Gastrocnemius medialis (tissue), 4 donors: Measurements from ENCODE around the gene APEX1. TPM values are rescaled to one million over a fixed set of nuclear protein-coding genes. Genes with fewer than 3 reads are reported as not detected.

ENCODE experiments used
- ATAC-seq, 2 donors: fragments of 150-250 bp; one replicate each; pipeline ENCODE4 v1.9.1; 2016
- DNase-seq, 2 donors: peaks; one replicate each; pipeline ENCODE4 v3.0.0-alpha.2; 2019
- H3K27ac ChIP-seq, 4 donors: fragments of 200-600 bp; sonication (generic); 1 replicate in 1 of 4; 2 replicates in 3 of 4; pipeline ENCODE4 v1.5.1; 2016 to 2018; ENCODE audit warnings: mild to moderate bottlenecking in 2 of 4, moderate library complexity in 1 of 4
- H3K27me3 ChIP-seq, 3 donors: fragments of 200-600 bp; sonication (generic) in 2 of 3; 1 replicate in 1 of 3; 2 replicates in 2 of 3; pipeline versions ENCODE4 v1.5.1 to v1.6.0; 2016 to 2019; ENCODE audit warnings: mild to moderate bottlenecking in 1 of 3, moderate library complexity in 1 of 3
- H3K36me3 ChIP-seq, 2 donors: fragments of 200-600 bp; sonication (generic) in 1 of 2; one replicate each; pipeline ENCODE4 v1.5.1; 2017 to 2018
- H3K4me1 ChIP-seq, 2 donors: fragments of 200-600 bp; sonication (generic) in 1 of 2; one replicate each; pipeline ENCODE4 v1.5.1; 2016 to 2017; ENCODE audit warnings: mild to moderate bottlenecking in 2 of 2
- H3K4me3 ChIP-seq, 4 donors: fragments of 200-600 bp; sonication (generic) in 3 of 4; 1 replicate in 1 of 4; 2 replicates in 3 of 4; pipeline ENCODE4 v1.5.1; 2016 to 2019; ENCODE audit warnings: mild to moderate bottlenecking in 2 of 4
- H3K9me3 ChIP-seq, 3 donors: fragments of 200-600 bp; sonication (generic) in 2 of 3; 1 replicate in 1 of 3; 2 replicates in 2 of 3; pipeline ENCODE4 v1.5.1; 2016 to 2019
- CTCF ChIP-seq, 5 experiments: fragments of 450-650 bp in 3 of 5; fragments of 200-600 bp in 2 of 5; sonication (generic) in 2 of 5; IDR thresholded peaks in 4 of 5; conservative IDR thresholded peaks in 1 of 5; 1 replicate in 4 of 5; 2 replicates in 1 of 5; pipeline ENCODE4 v1.5.1; 2016 to 2019; ENCODE audit warnings: antibody characterized with exemption in 5 of 5, mild to moderate bottlenecking in 3 of 5, moderate library complexity in 3 of 5
- POLR2A ChIP-seq, 2 donors: fragments of 450-650 bp; IDR thresholded peaks; one replicate each; pipeline ENCODE4 v1.6.1; 2017; ENCODE audit warnings: antibody characterized with exemption in 2 of 2, mild to moderate bottlenecking in 2 of 2, moderate library complexity in 2 of 2
- in situ Hi-C, 4 donors: fragments of 200-750 bp; cut with MboI; loops; one replicate each; pipeline versions ENCODE4 v1.15.0 to v1.8.0; 2017; ENCODE audit warnings: low sequenced_read_pairs in 4 of 4
- intact Hi-C: fragments of 100-400 bp; cut with DNase I; formaldehyde crosslinking; loops from one replicate; pipeline ENCODE4 v1.15.1; 2023; ENCODE audit warnings: low total_unique reads
- total RNA-seq, 4 donors: library from RNA; depleted of rRNA; stranded (reverse); fragments of >200 nt; gene quantifications; one replicate each; pipeline versions ENCODE4 v1.1.0 to v1.2.3, GENCODE V29; 2016

Gene APEX1
- total RNA-seq, 4 donors from 2014 or later: 65.6 to 132 (median 94.2) TPM

- in situ Hi-C loops: loop anchor here (5.0 to 25.0 kb wide), 5 partner anchors 51 to 199 kb away; partner anchors contain the start of genes PIP4P1 (in 1 of the 4) and PNP (in 1 of the 4)
- no peaks in the 10 kb centered on the region for H3K27me3 ChIP-seq
- H3K4me1 ChIP-seq: peaks cover 25 to 28% of the 10 kb centered on the region in 2 donors
- ATAC-seq (peak; percentile 56 to 59), DNase-seq (no peak)
- H3K9me3 ChIP-seq: no peaks in the 10 kb centered on the region
- TF ChIP-seq CTCF (IDR thresholded peaks at IDR 0.05 in 4 of 5, conservative IDR thresholded peaks at IDR 0.05 in 1 of 5) (no peak), POLR2A (IDR thresholded peaks at IDR 0.05) (no peak)
- intact Hi-C loops: loop anchor here (1.0 to 2.0 kb wide), 6 partner anchors 21 to 269 kb away; partner anchors contain the start of genes APEX1 and PARP2
- peak overlapping the region; percentile 94 to 97 (median 96) for H3K27ac ChIP-seq
- no peaks in the 10 kb centered on the region for H3K36me3 ChIP-seq
- H3K4me3 ChIP-seq: peak overlapping the region; percentile 79 to 91 (median 85)
These were observed 41.3 kb upstream of the APEX1 start for GRCh38 chr14:20413744-20414082.

- in situ Hi-C loops (loop anchor here in 3 of 4 donors (10.0 to 25.0 kb wide), 2 partner anchors 49 to 197 kb away; partner anchors contain the start of genes PIP4P1 (in 1 of the 3) and PNP (in 1 of the 3)), intact Hi-C loops (no loop called here)
- Histone ChIP-seq H3K27me3 (no peaks in the 10 kb centered on the region), H3K27ac (peak overlapping the region; percentile 40 to 68 (median 47)), H3K36me3 (no peaks in the 10 kb centered on the region), H3K4me1 (peaks cover 19 to 24% of the 10 kb centered on the region in 2 donors), H3K4me3 (no peak overlapping the region), H3K9me3 (no peaks in the 10 kb centered on the region)
- DNase-seq (no peak), ATAC-seq (peak; percentile 21 to 37)
- no peak for TF ChIP-seq POLR2A (IDR thresholded peaks at IDR 0.05)
- peak; percentile 36 to 58 (median 51) for TF ChIP-seq CTCF (IDR thresholded peaks at IDR 0.05 in 4 of 5, conservative IDR thresholded peaks at IDR 0.05 in 1 of 5)
These were observed 39.2 kb upstream of the APEX1 start for GRCh38 chr14:20415782-20416206.

GRCh38 chr14:20416223-20416622 lies 38.8 kb upstream of the APEX1 start:
- TF ChIP-seq POLR2A (IDR thresholded peaks at IDR 0.05) (no peak), CTCF (IDR thresholded peaks at IDR 0.05 in 4 of 5, conservative IDR thresholded peaks at IDR 0.05 in 1 of 5) (no peak)
- in situ Hi-C loops: loop anchor here in 3 of 4 donors (10.0 to 25.0 kb wide), 2 partner anchors 49 to 196 kb away; partner anchors contain the start of genes PIP4P1 (in 1 of the 3) and PNP (in 1 of the 3)
- Histone ChIP-seq H3K9me3 (no peaks in the 10 kb centered on the region), H3K27ac (peak overlapping the region; percentile 40 to 68 (median 47)), H3K4me1 (peaks cover 19 to 24% of the 10 kb centered on the region in 2 donors), H3K27me3 (no peaks in the 10 kb centered on the region), H3K4me3 (no peak overlapping the region), H3K36me3 (no peaks in the 10 kb centered on the region)
- ATAC-seq (no peak), DNase-seq (no peak)
- intact Hi-C loops: no loop called here

- ATAC-seq (no peak), DNase-seq (no peak)
- in situ Hi-C loops (loop anchor here in 3 of 4 donors (10.0 to 25.0 kb wide), 2 partner anchors 47 to 195 kb away; partner anchors contain the start of genes PIP4P1 (in 1 of the 3) and PNP (in 1 of the 3)), intact Hi-C loops (no loop called here)
- Histone ChIP-seq H3K9me3 (no peaks in the 10 kb centered on the region), H3K4me3 (no peak overlapping the region), H3K27me3 (no peaks in the 10 kb centered on the region), H3K4me1 (peaks cover 6 to 15% of the 10 kb centered on the region in 2 donors), H3K36me3 (no peaks in the 10 kb centered on the region), H3K27ac (peak overlapping the region in 1 of 4 donors; percentile 68)
- TF ChIP-seq POLR2A (IDR thresholded peaks at IDR 0.05) (no peak), CTCF (IDR thresholded peaks at IDR 0.05 in 4 of 5, conservative IDR thresholded peaks at IDR 0.05 in 1 of 5) (no peak)
These were observed 37.5 kb upstream of the APEX1 start for GRCh38 chr14:20417250-20418186.
